Fibroblast of villous mesenchyme (primary cell): Measurements from ENCODE around the gene ACADL. TPM values are rescaled to one million over a fixed set of nuclear protein-coding genes. Genes with fewer than 3 reads are reported as not detected.

Experiments
- DNase-seq: peaks from one replicate; pipeline ENCODE4 v3.0.0-alpha.2; 2010; ENCODE audit warnings: low read depth
- H3K4me3 ChIP-seq: 2 replicates; pipeline ENCODE4 v1.5.1; 2011; ENCODE audit warnings: low read depth, mild to moderate bottlenecking, low read length
- CTCF ChIP-seq: IDR thresholded peaks from 2 replicates; pipeline ENCODE4 v1.5.1; 2012; ENCODE audit warnings: low read depth, mild to moderate bottlenecking, low read length; ENCODE audit not compliant: insufficient read depth
- total RNA-seq: library from RNA; depleted of rRNA; stranded (reverse); fragments of >200 nt; gene quantifications from 2 replicates; pipeline ENCODE4 v1.2.3, GENCODE V29; 2012

The ACADL gene
- total RNA-seq, 1 donor: not detected

DNA sequence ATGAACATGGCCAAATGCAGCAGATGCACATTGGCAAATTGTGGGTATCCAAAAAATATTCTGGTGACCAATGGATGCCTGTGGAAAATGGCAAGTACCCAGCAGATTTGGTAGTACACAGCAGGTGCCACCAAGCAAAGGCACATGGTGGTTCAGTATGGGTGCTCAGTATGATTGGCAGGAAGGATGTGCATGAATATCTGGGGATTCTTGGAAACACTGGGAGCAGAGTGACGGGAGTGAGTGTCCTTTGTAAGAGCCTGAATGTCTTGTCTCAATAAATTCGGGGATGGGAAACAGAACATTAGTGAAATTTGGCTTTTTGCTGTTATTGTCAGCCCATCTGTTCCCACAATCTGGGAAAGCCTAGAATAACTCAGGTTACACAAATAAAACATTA, 36.8 kb upstream of the ACADL start:
- DNase-seq: no peak
- TF ChIP-seq CTCF: no peak
- no peak overlapping the region for H3K4me3 ChIP-seq

GRCh38 chr2:210259687-210260086, 34.4 kb upstream of the ACADL start:
- no peak for TF ChIP-seq CTCF
- H3K4me3 ChIP-seq: no peak overlapping the region
- no peak for DNase-seq

GRCh38 chr2:210252699-210253606, 27.7 kb upstream of the ACADL start:
- no peak for DNase-seq
- H3K4me3 ChIP-seq: no peak overlapping the region

DNA sequence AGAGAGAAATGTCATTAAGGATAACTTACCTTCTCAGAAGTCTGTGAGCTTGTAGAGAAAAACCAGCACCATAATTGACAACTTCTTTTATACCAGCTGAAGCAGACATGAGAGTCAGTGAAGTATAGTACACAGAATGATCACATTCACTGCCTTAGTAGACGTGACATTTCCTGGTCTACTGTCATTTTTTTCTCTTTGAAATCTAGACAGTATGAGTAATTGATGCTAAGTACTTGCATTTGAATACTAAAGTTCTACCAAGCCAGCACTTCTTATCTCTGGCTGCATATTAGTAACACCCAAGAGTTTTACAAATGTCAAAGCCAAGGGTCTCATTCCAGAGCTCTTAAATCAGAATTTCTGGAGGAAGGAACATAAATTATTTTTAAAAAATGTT, 25.4 kb upstream of the ACADL start:
- no peak for DNase-seq
- no peak for TF ChIP-seq CTCF
- no peak overlapping the region for H3K4me3 ChIP-seq

More at GRCh38 chr2:210252699-210253606, 27.7 kb upstream of the ACADL start:
- no peak for TF ChIP-seq CTCF

- H3K4me3 ChIP-seq: no peak overlapping the region
- no peak for DNase-seq
- TF ChIP-seq CTCF: no peak
These were observed 8.2 kb upstream of the ACADL start for GRCh38 chr2:210233487-210233886.

DNA sequence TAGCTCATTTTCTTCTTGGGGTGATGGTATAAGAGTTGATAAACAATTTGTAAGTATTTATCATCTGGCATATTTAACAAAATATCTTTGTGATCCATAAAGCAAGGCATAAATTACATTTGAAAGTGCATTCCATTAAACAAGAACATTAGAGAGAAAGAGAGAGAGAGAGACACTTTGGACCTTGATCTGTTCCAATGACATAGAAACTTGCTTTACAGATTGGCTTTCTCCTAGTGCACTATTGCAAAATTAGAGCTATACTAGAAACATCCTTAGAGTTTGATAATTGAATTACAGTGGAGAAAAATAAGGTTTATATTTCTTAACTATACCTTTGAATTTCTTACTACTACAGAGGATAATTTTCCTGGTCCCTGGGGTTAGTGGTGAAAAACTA, 5.7 kb upstream of the ACADL start:
- no peak for TF ChIP-seq CTCF
- DNase-seq: no peak
- H3K4me3 ChIP-seq: no peak overlapping the region
